Stimulated activated CD8-positive, alpha-beta memory T cell treated with anti-CD3 and anti-CD28 coated beads, Interleukin-15, amount 100 ng/mL, for 1 hour (primary cell): ENCODE data around the gene PLCD4.

Experiments used
- DNase-seq: peaks from one replicate; pipeline ENCODE4 v3.0.0-alpha.2; 2020; ENCODE audit warnings: low read depth

PLCD4 gene

GRCh38 chr2:218607436-218608115 is at the start of gene PLCD4:
Gene PLCD4 (plus strand): TSS chr2:218607899. CDS start chr2:218615740, 7,841 bp downstream.
- DNase-seq, result no peak

GRCh38 chr2:218557941-218558340 is 49.8 kb upstream of the PLCD4 start:
- DNase-seq, result no peak

GRCh38 chr2:218558986-218559385 is 48.7 kb upstream of the PLCD4 start:
- DNase-seq, result no peak

- no peak for DNase-seq
These were observed 43.6 kb upstream of the PLCD4 start for GRCh38 chr2:218564056-218564455.

GRCh38 chr2:218566296-218566695 is 41.4 kb upstream of the PLCD4 start:
- DNase-seq, result no peak

GRCh38 chr2:218567797-218568189 is 39.9 kb upstream of the PLCD4 start:
- DNase-seq, result no peak

- DNase-seq, result peak; percentile 100
These were observed 39.3 kb upstream of the PLCD4 start, which contains the start of the genes CNOT9 and USP37 for GRCh38 chr2:218568190-218569037. Gene CNOT9 (plus strand): TSS chr2:218568839. CDS start chr2:218568955, 116 bp downstream. Gene USP37 (minus strand): TSS chr2:218568351. CDS start chr2:218558653, 9,698 bp downstream.

GRCh38 chr2:218569038-218569431 is 38.7 kb upstream of the PLCD4 start:
- peak; percentile 37 for DNase-seq

- no peak for DNase-seq
These were observed 37.8 kb upstream of the PLCD4 start for GRCh38 chr2:218569661-218570500.

- no peak for DNase-seq
These were observed 36.8 kb upstream of the PLCD4 start for GRCh38 chr2:218570850-218571249.

GRCh38 chr2:218576854-218577253 is 30.8 kb upstream of the PLCD4 start:
- no peak for DNase-seq

GRCh38 chr2:218577482-218578220 is 30.0 kb upstream of the PLCD4 start:
- DNase-seq, result no peak

- DNase-seq, result no peak
These were observed 29.3 kb upstream of the PLCD4 start for GRCh38 chr2:218578272-218578877.

GRCh38 chr2:218582076-218582475 is 25.6 kb upstream of the PLCD4 start:
- no peak for DNase-seq

GRCh38 chr2:218583983-218584850 is 23.5 kb upstream of the PLCD4 start:
- no peak for DNase-seq

GRCh38 chr2:218585541-218585940 is 22.2 kb upstream of the PLCD4 start:
- DNase-seq, result no peak

- DNase-seq, result no peak
These were observed 2.3 kb upstream of the PLCD4 start for GRCh38 chr2:218605432-218605831.

GRCh38 chr2:218615868-218616315 is 8.2 kb downstream of the PLCD4 start:
- no peak for DNase-seq

- no peak for DNase-seq
These were observed 10.6 kb downstream of the PLCD4 start for GRCh38 chr2:218618102-218618860.
